Parathyroid adenoma (tissue), 2 donors: ENCODE measurements around the gene P4HA3.

Experiments used
- H2AFZ ChIP-seq: fragments of 300-600 bp; sonication (generic); one replicate; pipeline ENCODE4 v1.7.0; 2017; ENCODE audit warnings: antibody characterized with exemption, mild to moderate bottlenecking
- H3K27ac ChIP-seq: fragments of 300-600 bp; sonication (generic); one replicate; pipeline ENCODE4 v1.7.0; 2017
- H3K27me3 ChIP-seq: fragments of 300-600 bp; sonication (generic); one replicate; pipeline ENCODE4 v1.7.0; 2017; ENCODE audit warnings: low read length; ENCODE audit not compliant: control insufficient read depth, insufficient read depth
- H3K36me3 ChIP-seq: fragments of 300-600 bp; sonication (generic); one replicate; pipeline ENCODE4 v1.7.0; 2017; ENCODE audit warnings: low read length; ENCODE audit not compliant: control insufficient read depth, insufficient read depth
- H3K4me1 ChIP-seq: fragments of 300-600 bp; sonication (generic); one replicate; pipeline ENCODE4 v1.7.0; 2017; ENCODE audit warnings: control low read depth
- H3K4me2 ChIP-seq: fragments of 300-600 bp; sonication (generic); one replicate; pipeline ENCODE4 v1.7.0; 2017; ENCODE audit warnings: low read length
- H3K4me3 ChIP-seq: fragments of 300-600 bp; sonication (generic); one replicate; pipeline ENCODE4 v1.7.0; 2017; ENCODE audit warnings: low read depth, low read length
- H3K79me2 ChIP-seq: fragments of 300-600 bp; sonication (generic); one replicate; pipeline ENCODE4 v1.7.0; 2017; ENCODE audit warnings: control low read depth
- H3K9ac ChIP-seq: fragments of 300-600 bp; sonication (generic); one replicate; pipeline ENCODE4 v1.7.0; 2017; ENCODE audit warnings: mild to moderate bottlenecking
- H3K9me3 ChIP-seq: fragments of 300-600 bp; sonication (generic); one replicate; pipeline ENCODE4 v1.7.0; 2017; ENCODE audit warnings: low read length; ENCODE audit not compliant: control insufficient read depth
- CTCF ChIP-seq: fragments of 300-600 bp; sonication (generic); IDR thresholded peaks from one replicate; pipeline ENCODE4 v1.7.0; 2017; ENCODE audit warnings: antibody characterized with exemption, mild to moderate bottlenecking
- donor health status: primary hyperparathyroidism.

The P4HA3 gene

GRCh38 chr11:74345420-74345819 lies 34.0 kb upstream of the P4HA3 start:
- no peak overlapping the region for H3K4me2 ChIP-seq
- TF ChIP-seq CTCF = no peak
- H3K9me3 ChIP-seq = no peaks in the 10 kb centered on the region
- H3K79me2 ChIP-seq = no peaks in the 10 kb centered on the region
- no peak overlapping the region for H3K27ac ChIP-seq
- H3K36me3 ChIP-seq = no peaks in the 10 kb centered on the region
- no peak overlapping the region for H3K4me3 ChIP-seq
- H3K4me1 ChIP-seq = no peaks in the 10 kb centered on the region
- H3K9ac ChIP-seq = no peak overlapping the region
- H3K27me3 ChIP-seq = no peaks in the 10 kb centered on the region
- H2AFZ ChIP-seq = no peak overlapping the region

DNA sequence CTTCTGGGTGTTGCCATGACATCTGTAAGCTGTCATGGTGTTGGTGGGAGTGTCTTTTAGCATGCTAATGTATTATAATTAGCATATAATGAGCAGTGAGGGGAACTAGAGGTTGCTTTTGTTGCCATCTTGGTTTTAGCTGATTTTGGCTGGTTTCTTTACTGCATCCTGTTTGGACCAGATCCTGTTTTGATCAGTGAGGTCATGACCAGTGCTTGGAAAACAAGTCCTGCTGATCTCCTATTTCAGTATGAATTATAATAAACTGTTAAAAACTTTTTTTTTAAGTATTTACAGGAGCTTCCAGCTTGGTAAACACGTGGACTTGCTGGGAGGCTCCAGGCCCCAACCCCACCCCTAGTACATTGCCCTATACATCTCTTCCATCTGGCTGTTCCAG lies 30.5 kb upstream of the P4HA3 start:
- no peak overlapping the region for H3K4me3 ChIP-seq
- TF ChIP-seq CTCF = no peak
- no peaks in the 10 kb centered on the region for H3K4me1 ChIP-seq
- H3K27me3 ChIP-seq = no peaks in the 10 kb centered on the region
- H3K36me3 ChIP-seq = no peaks in the 10 kb centered on the region
- no peak overlapping the region for H3K27ac ChIP-seq
- no peak overlapping the region for H2AFZ ChIP-seq
- no peaks in the 10 kb centered on the region for H3K79me2 ChIP-seq
- H3K9ac ChIP-seq = no peak overlapping the region
- H3K4me2 ChIP-seq = no peak overlapping the region
- no peaks in the 10 kb centered on the region for H3K9me3 ChIP-seq

DNA sequence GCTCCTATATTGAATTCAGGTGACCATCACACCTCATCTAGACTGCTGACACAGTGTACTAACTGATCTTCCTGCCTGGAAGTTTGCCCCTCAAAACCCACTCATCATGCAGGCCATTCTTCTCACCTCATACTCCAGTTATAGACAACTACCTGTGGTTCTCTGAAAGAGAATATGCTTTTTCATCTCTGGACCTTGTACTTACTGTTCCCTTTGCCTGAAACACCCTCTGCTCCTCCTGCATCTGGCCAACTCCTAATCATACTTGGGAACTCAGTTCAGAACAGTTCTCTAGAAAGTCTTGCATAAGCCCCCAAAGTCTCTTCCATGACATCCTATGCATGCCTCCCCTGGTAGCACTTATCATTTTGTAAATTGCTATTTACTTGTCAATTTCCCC lies 28.2 kb upstream of the P4HA3 start:
- no peak overlapping the region for H2AFZ ChIP-seq
- H3K27ac ChIP-seq = no peak overlapping the region
- no peak for TF ChIP-seq CTCF
- H3K4me1 ChIP-seq = no peaks in the 10 kb centered on the region
- no peaks in the 10 kb centered on the region for H3K79me2 ChIP-seq
- H3K4me3 ChIP-seq = no peak overlapping the region
- no peaks in the 10 kb centered on the region for H3K36me3 ChIP-seq
- no peaks in the 10 kb centered on the region for H3K9me3 ChIP-seq
- no peak overlapping the region for H3K4me2 ChIP-seq
- H3K27me3 ChIP-seq = no peaks in the 10 kb centered on the region
- no peak overlapping the region for H3K9ac ChIP-seq

DNA sequence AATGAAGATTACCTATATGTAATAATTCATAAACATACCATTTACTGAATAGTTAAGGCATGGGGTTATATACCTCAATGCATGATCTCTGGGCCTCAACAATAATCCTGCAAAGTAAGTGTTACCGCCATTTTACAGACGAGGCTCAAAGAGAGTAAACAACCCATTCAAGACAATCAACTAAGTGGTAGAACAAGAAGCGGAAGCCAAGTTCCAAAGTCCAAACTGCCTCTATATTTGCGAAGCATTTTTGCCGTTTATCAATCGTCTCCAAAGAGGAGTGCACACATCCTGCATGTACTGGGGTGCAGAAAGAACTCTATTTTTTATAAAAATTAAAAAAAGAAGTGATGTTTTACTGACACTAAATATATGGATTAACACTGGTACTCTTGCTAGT lies 27.5 kb upstream of the P4HA3 start:
- H2AFZ ChIP-seq = no peak overlapping the region
- no peaks in the 10 kb centered on the region for H3K27me3 ChIP-seq
- no peaks in the 10 kb centered on the region for H3K9me3 ChIP-seq
- no peak for TF ChIP-seq CTCF
- H3K4me2 ChIP-seq = no peak overlapping the region
- H3K27ac ChIP-seq = no peak overlapping the region
- no peaks in the 10 kb centered on the region for H3K79me2 ChIP-seq
- H3K36me3 ChIP-seq = no peaks in the 10 kb centered on the region
- no peak overlapping the region for H3K9ac ChIP-seq
- no peaks in the 10 kb centered on the region for H3K4me1 ChIP-seq
- no peak overlapping the region for H3K4me3 ChIP-seq

DNA sequence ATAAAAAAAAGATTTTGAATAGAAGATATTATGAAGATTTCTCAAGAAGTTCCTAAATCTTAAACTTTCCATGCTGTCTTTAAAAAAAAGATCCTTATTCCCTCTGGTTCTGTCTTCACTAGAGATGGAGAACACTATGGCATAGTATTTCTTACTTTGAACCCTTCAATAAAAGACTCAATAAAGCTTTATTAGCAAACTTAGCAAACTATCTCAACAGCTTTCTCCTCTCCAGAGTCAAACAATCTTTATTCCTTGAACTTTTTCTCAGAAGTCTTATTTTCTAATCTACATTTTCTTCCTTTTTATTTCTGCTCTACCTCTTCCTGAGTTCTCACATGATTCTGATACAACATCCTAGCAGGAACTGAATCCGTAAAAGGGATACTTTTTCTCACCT lies 21.8 kb upstream of the P4HA3 start:
- H3K36me3 ChIP-seq = no peaks in the 10 kb centered on the region
- no peak for TF ChIP-seq CTCF
- H3K4me1 ChIP-seq = no peaks in the 10 kb centered on the region
- no peak overlapping the region for H3K4me2 ChIP-seq
- H3K27ac ChIP-seq = no peak overlapping the region
- no peak overlapping the region for H3K4me3 ChIP-seq
- H3K9me3 ChIP-seq = no peaks in the 10 kb centered on the region
- H3K9ac ChIP-seq = no peak overlapping the region
- no peaks in the 10 kb centered on the region for H3K79me2 ChIP-seq
- H2AFZ ChIP-seq = no peak overlapping the region
- H3K27me3 ChIP-seq = no peaks in the 10 kb centered on the region
